GM21390 (cell line): ENCODE measurements around the gene FGF7.
"Not testable (repeated sequence)": the region's sequence is repeated elsewhere in the genome, so short reads cannot be mapped to it uniquely, and the experiment has no call there.

ENCODE experiments used
- ATAC-seq: cut with Tn5 transposase; IDR thresholded peaks from one replicate; pipeline ENCODE4 v1.9.1; 2021; ENCODE audit not compliant: unreplicated experiment

FGF7 gene

GRCh38 chr15:49438962-49439631 lies 16.1 kb downstream of the FGF7 start:
- ATAC-seq: peak; percentile 80

GRCh38 chr15:49439678-49440395 lies 16.8 kb downstream of the FGF7 start:
- no peak for ATAC-seq

GRCh38 chr15:49441356-49441755 lies 18.3 kb downstream of the FGF7 start:
- no peak for ATAC-seq

GRCh38 chr15:49441816-49442215 lies 18.8 kb downstream of the FGF7 start:
- no peak for ATAC-seq

- no peak for ATAC-seq
These were observed 29.6 kb downstream of the FGF7 start for GRCh38 chr15:49452595-49452994.

- no peak for ATAC-seq
These were observed 33.1 kb downstream of the FGF7 start for GRCh38 chr15:49456166-49456565.

- no peak for ATAC-seq
These were observed 35.1 kb downstream of the FGF7 start for GRCh38 chr15:49458145-49458544.

GRCh38 chr15:49460411-49460941 lies 37.4 kb downstream of the FGF7 start:
- no peak for ATAC-seq

- no peak for ATAC-seq
These were observed 39.3 kb downstream of the FGF7 start for GRCh38 chr15:49462232-49462844.

- ATAC-seq: no peak
These were observed 41.5 kb downstream of the FGF7 start for GRCh38 chr15:49464522-49464921.

- no peak for ATAC-seq
These were observed 43.1 kb downstream of the FGF7 start for GRCh38 chr15:49466119-49466518.

GRCh38 chr15:49467746-49468480 lies 44.9 kb downstream of the FGF7 start:
- no peak for ATAC-seq

GRCh38 chr15:49468481-49468839 lies 45.4 kb downstream of the FGF7 start:
- no peak for ATAC-seq

GRCh38 chr15:49471248-49471647 lies 48.2 kb downstream of the FGF7 start:
- ATAC-seq: not testable (repeated sequence)

- ATAC-seq: peak; percentile 63
These were observed 48.7 kb downstream of the FGF7 start for GRCh38 chr15:49471733-49472132.

- no peak for ATAC-seq
These were observed 49.3 kb downstream of the FGF7 start for GRCh38 chr15:49472338-49472737.

GRCh38 chr15:49473031-49473430 lies 50.0 kb downstream of the FGF7 start:
- no peak for ATAC-seq

- not testable (repeated sequence) for ATAC-seq
These were observed 55.0 kb downstream of the FGF7 start for GRCh38 chr15:49478021-49478420.

- ATAC-seq: not testable (repeated sequence)
These were observed 55.9 kb downstream of the FGF7 start for GRCh38 chr15:49478982-49479381.

- ATAC-seq: not testable (repeated sequence)
These were observed 62.4 kb downstream of the FGF7 start for GRCh38 chr15:49485401-49485800.

GRCh38 chr15:49490966-49491365 lies 67.9 kb downstream of the FGF7 start:
- ATAC-seq: no peak
